GM12891 (cell line): ENCODE measurements around the gene RBBP8NL.

Experiments
- PAX5 ChIP-seq: IDR thresholded peaks from 2 replicates; pipeline ENCODE4 v1.6.1; 2011; ENCODE audit warnings: low read length, moderate library complexity, mild to moderate bottlenecking; ENCODE audit not compliant: insufficient read depth, severe bottlenecking
- POLR2A ChIP-seq: IDR thresholded peaks from 2 replicates; pipeline ENCODE4 v1.6.1; 2011; ENCODE audit warnings: low read depth, low read length, control low read depth
- POU2F2 ChIP-seq: IDR thresholded peaks from 2 replicates; pipeline ENCODE4 v1.6.1; 2011; ENCODE audit warnings: low read depth, mild to moderate bottlenecking, control low read depth, low read length, moderate library complexity
- TAF1 ChIP-seq: IDR thresholded peaks from 2 replicates; pipeline ENCODE4 v1.6.1; 2011; ENCODE audit warnings: low read depth, low read length, control low read depth

DNA sequence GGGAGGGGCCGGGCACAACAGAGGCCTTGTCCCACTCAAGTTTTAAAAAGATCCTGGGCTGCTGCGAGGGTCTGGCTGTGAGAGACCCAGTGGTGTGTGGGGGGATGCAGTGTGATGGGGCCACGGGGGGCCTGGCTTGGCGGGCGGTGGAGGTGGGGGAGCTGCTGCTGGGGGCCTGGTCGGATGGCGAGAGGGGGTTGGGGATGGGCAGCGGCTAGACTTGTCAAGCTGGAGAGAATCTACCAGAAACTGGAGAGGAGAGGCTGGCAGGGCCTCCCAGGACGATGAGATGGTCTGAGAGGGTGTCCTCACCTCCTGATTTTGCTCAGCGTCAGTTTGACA is 35.3 kb downstream of the RBBP8NL start:
- TF ChIP-seq POLR2A = no peak
- TF ChIP-seq TAF1 = no peak
- TF ChIP-seq POU2F2 = no peak
- TF ChIP-seq PAX5 = no peak
